Measurements from ENCODE around the gene PANK2.
"Not testable (repeated sequence)": the region's sequence is repeated elsewhere in the genome, so short reads cannot be mapped to it uniquely, and the experiment has no call there.

Gene PANK2

DNA sequence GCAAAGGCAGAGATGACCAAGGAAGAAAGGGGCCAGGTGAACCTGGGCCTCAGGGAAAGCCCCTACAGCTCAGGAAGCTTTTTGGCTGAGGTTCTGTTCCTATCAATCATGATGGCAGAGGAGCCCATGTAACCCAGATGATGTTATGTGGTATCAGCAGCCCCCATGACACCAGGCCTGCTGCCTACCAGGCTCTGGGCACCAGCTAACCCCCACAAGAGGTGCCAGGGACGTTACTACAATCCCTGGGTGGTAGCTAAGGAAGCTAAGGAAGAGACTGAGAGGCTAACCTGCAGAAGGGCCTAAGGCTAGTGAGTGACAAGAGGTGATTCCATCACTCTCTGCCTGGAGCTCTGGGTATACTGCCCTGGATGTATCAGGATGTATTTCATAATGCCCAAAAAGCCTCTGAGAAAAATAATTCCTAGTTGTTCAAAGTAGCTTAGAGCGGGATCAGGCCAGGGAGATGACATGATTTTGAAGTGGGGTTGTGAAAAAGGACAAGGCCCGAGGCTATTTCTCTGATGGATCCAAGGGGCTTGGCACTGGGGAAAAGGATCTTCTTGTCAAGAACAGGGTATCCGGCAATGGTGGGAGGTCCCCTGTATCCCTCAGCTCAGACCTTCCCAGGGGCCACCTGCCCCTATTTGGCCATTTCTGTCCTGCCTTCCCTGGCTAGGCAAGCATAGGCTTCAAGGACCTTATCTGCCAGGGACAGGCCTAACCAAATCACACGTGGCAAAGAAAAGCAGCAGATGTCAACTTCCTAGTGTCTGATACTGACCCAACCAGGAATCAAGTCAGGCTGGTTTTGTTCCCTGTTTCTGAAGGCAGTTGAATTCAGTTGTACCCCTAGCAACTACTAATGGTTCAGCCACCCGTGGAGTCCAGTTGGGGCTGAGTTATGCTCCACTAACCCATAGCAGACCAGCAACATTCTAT lies 41.3 kb downstream of the PANK2 start:
- DNase-seq, result no peak

GRCh38 chr20:3931664-3932063 lies 42.5 kb downstream of the PANK2 start:
- no peak for DNase-seq

DNA sequence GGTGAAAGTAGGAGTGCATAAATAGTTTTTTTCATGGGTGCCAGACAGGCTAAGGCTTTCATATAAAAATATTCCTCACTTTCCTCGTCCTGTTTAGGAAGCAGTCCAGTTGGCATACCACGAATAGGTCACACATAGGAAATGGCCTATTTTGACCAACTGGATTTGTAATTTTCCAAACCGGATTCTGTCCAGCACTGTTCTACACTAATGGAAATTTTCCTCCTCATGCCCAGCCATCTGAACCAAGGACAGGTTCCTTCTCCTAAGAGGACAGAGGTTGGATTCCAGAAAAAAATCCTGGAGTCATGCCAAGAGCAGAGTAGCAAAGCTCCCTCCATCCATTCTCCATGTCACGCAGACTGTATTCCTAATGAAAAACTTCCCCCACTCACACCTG lies 43.1 kb downstream of the PANK2 start:
- no peak for DNase-seq

DNA sequence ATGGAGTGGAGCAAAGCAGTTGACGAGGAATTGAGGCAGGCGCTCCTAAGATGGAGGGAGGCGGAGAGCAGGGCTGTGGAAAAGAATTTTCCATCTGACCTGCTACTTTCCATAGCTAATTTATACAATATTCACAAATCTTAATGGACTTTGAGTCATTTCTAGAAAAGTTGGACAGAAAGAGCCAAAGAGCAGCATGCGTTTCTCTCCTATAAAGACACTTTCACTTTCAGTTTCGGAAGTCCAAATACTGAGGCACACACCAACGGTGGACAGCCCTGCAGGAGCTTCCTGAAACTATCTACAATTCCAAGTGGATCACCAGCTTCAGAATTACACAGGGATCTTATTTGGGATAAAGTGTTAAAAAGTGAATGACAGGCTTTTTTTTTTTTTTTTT lies 43.5 kb downstream of the PANK2 start:
- no peak for DNase-seq

DNA sequence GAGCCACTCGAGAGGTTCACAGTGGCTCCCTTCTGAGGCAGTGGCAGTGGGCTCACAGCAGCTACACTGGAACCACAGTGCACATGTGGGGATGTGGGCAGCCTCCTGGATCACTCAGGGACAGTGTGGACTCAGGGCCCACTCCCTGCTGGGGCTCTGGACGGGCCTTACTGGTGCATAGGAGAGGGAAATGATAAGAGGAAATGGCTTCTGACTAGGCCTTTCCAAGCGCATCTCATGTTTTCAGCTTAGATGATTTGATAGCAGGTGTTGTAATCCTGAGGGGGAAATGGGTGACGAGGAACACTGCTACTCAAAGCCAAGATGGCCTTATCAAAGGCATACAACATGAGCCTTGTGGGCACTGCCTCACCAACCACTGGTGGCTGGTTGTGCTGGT lies 44.0 kb downstream of the PANK2 start:
- no peak for DNase-seq

GRCh38 chr20:3934624-3935023 lies 45.4 kb downstream of the PANK2 start:
- no peak for DNase-seq

DNA sequence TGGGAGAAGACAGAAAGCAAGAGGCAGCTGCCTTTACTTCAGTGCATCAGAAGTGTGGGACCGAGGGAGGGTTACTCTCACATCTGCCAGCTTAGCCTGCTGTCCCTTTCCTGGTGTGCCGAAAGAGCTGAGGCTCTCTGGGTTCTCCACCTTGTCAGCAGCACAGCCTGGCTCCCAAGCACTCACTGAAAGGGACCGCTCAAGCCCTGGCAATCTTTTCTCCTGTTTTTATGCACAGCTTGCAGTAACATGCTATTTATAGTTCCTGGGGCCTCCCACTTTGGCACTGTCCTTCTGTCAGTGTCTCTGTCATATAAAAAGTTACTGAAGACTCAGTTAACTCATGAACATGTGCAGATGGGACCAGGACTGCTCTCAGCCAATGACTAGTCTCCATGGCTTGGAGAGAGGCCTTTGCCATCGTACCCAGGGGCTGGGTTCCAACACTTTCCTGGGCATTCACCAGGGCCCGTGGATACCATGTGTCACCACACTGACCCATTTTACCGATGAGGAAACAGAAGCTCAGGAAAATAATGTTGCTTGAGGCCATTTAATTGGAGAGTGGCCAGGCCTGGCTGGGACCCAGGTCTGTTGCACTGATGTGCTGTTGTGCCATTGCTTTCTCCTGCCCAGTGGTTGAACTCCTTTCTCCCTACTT lies 46.2 kb downstream of the PANK2 start:
- DNase-seq, result no peak

DNA sequence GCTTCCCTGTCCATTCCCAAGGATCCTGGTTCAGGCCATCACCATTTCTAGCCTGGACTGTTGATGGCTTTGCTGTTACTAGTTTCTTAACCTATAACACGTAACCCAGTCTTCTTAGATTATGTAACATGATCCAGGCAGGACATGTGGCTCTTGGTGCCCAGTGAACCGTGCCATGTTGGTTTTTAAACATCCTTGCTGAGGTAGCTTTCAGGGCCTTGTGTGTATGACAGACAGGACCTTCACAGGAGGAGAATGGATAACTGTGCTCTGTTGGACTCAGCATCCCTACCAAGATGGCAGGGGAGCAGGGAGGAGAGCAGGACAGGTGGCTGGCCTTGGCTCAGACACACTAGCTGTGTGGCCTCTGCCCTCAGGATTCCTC lies 46.8 kb downstream of the PANK2 start:
- no peak for DNase-seq

DNA sequence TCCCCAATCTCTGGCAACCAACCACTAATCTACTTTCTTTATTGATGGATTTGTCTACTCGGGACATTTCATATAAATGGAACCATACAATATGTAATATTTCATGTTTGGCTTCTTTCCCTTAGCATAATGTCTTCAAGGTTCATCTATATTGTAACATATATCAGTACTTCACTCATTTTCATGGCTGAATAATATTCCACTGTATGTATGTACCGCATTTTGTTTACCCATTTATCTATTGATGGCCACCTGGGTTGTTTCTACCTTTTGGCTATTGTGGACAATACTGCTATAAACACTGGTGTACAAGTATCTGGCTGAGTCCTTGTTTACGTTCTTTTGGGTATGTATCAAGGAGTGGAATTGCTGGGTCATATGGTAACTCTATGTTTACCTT lies 48.4 kb downstream of the PANK2 start:
- DNase-seq, result no peak

DNA sequence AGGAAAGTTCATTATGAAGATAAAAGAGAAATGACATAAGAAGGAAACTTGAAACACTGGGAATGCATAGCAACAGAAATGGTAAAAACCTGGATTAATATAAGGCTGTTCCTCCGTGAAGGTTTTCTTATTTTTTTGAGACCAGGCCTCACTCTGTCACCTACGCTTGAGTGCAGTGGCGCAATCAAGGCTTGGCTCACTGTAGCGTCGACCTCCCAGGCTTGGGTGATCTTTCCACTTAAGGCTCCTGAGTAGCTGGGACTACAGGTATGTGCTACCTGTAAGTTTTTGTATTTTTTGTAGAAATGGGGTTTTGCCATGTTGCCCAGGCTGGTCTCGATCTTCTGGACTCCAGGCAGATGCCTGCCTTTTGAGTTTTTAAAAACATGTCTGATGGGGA lies 51.7 kb downstream of the PANK2 start:
- DNase-seq, result no peak

- not testable (repeated sequence) for DNase-seq
Observed at GRCh38 chr20:3946666-3947065, 57.5 kb downstream of the PANK2 start.

DNA sequence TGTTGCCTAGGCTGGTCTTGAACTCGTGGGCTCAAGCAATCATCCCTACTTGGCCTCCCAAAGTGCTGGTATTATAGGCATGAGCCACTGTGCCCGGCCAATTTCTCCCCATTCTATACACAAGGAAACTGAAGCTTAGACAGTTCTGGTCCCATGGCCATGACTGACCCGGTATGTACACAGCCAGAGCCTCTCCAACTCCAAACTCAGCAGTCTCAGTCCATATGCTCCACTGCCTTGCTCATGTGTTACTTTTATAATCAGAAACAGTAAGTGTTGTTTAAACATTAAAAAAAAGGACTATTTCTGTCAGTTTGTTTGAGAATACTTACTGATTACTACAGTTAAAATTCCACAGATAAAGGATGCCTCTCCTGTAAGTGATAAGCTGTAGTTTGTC lies 75.5 kb downstream of the PANK2 start:
- no peak for DNase-seq

DNA sequence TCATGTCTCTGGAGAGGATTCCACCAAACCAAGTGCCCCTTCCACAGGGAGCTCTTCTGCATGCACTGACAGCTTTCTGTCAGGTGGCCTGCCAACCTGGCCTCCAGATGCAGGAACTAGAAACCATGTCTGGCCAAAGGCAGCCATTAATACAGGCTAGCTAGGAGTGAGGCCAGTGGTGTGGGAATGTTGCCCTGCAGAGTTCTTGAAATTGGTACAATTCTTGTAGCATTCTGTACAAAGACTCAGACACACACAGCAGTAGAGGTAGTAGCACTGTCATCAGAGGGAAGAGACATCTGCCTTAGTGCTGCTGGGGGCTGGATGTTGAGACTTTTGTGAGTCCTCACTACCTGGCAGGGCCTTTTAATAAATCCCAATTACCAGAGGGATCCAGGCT lies 77.4 kb downstream of the PANK2 start:
- DNase-seq, result no peak

GRCh38 chr20:3970016-3970415 lies 80.8 kb downstream of the PANK2 start:
- DNase-seq, result no peak

- DNase-seq, result no peak
Observed at GRCh38 chr20:3971145-3971544, 82.0 kb downstream of the PANK2 start.

- no peak for DNase-seq
Observed at GRCh38 chr20:3972161-3972560, 83.0 kb downstream of the PANK2 start.

- not testable (repeated sequence) for DNase-seq
Observed at GRCh38 chr20:3972631-3973030, 83.4 kb downstream of the PANK2 start.

- no peak for DNase-seq
Observed at GRCh38 chr20:3973705-3974104, 84.5 kb downstream of the PANK2 start.

GRCh38 chr20:3976511-3976910 lies 87.3 kb downstream of the PANK2 start:
- DNase-seq, result no peak
